GM18520 (cell line): ENCODE results near the gene RAD18.

Source experiments
- ATAC-seq: cut with Tn5 transposase; IDR thresholded peaks from one replicate; pipeline ENCODE4 v1.9.1; 2021; ENCODE audit not compliant: unreplicated experiment

RAD18 gene

DNA sequence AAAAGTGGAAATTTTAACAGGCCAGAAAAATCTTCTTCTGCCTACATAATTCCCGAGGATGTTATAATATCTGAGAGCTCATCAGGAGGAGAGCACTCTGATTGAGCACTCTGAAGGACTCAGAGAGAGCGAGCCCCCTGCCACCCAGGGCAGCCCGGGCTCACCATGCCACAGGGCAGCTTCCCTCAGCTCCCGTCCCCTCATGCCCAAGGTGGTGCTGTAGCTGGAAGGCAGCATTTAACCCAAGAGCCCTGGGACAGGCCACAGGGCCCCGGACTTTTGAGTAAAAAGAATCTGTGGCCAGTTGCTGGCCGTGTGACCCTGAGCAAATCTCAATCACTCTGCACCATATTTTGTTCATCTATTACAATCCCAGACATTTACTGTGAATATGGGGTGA is 23.5 kb upstream of the RAD18 start:
- ATAC-seq: no peak

GRCh38 chr3:8985876-8986275 is 22.6 kb upstream of the RAD18 start:
- ATAC-seq: no peak

DNA sequence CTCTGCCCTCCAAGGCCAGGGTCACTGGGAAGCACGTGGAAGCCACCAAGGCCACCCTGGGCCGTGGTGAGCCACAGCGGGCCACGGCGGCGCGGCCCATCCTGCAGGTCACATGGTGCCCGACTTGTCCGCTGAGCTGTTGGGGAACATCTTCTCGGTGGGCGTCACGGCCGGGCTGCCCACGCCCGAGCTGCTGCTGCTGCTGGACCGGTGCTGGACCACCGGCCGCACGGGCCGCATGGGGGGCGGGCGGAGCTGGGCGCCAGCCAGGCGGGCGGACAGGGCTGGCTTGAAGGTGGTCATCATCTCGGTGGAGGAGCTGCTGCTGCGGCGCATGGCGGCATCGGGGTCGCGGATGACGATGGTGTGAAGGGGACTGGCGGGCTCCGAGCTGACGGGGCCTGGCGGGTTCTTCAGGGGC is 22.1 kb upstream of the RAD18 start:
- ATAC-seq: no peak

- ATAC-seq: no peak
Measured at GRCh38 chr3:8984526-8984925, 21.3 kb upstream of the RAD18 start.

GRCh38 chr3:8984081-8984480 is 20.8 kb upstream of the RAD18 start:
- no peak for ATAC-seq

DNA sequence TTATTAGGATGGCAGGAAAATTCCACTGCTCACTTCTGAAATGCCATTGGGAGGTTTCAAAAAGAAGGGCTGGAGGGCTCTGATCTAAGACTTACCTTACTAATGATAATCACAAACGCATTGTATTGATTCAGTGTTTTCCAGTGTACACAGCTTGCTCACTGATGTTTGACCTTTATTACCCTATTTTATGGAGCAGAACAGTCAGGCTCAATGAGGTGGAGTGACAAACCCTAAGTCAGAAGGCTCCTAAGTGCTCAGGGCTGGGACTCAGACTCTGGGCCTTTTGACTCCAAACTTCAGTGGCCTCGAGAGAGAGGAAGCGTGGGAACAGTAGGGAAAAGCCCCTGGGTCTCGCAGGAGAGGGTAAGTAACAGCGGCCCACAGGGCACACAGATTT is 20.3 kb upstream of the RAD18 start:
- ATAC-seq: no peak

DNA sequence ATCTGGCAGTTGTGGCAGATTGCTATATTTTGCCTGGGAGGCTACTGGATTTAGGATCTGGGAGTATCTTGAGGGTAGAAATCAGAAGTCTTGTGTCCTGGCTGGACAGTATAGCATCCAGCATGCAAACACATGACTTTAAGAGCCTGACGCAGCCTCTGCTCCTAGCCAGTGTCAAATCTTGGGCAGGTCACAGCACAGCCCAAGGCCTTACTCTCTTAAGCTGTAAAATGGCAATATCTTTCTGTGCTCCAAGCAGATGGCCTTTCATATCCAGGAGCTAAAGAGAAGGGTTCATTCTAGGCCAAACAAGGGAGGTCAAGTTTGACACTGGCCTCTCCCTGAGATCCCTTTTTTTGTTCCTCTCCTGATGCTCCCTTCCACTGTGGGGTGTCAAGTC is 19.8 kb upstream of the RAD18 start:
- ATAC-seq: no peak

DNA sequence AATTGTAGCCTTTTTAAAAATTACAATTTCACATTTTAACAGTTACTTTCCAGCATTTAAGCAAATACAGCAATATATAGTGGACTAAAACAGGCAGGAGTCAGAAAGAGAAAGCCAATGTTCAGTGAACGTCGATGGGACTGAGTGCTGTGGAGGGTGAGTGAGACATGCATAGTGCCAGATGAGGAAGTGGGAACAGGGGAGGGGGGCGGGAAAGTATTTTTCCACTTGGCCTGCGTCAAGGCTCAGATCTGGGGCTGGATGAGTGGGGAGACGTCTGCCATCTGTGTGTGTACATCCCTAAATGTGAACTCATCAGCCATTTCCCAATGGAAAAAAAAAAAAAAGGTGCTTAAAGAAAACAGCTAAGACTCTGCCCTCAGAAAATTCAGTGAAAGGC is 19.2 kb upstream of the RAD18 start:
- no peak for ATAC-seq

DNA sequence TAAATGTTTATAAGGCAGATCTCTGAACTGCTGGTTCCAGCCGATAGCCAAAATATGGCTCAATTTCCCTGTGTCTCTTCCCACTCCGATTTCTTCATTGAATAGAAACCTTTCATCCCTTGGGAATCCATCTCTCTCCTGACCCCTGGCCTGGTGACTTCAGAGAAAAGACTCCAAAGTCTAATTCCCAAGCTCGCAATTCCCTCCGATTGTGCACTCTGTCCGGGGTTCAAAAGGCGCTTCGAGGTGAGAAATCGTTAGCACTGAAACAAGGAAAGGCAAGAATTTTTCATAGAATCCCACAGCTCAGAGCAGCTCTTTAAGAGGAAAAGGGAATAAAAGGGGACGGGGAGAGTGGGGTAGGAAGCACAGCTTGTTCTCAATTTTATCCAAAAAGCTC is 18.4 kb upstream of the RAD18 start:
- ATAC-seq: no peak

DNA sequence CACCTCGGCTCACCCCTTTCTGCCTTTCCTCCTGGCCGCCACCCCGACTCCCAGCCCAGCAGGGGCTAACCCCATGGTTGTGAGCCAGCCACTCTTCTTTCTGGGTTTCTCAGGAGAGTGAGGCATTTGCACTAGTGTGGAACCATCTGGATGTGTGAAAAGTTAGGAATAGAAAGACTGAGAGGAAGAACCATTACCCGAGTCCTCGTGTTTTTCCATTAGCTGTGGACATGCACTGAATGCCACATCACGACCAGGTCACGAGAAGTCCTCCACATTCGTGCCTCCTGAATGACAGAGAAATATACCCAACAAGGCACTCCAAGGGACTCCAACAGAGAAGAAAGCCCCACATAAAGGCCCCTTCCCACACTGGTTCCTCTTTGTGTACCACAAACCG is 18.0 kb upstream of the RAD18 start:
- no peak for ATAC-seq

GRCh38 chr3:8980756-8981257 is 17.5 kb upstream of the RAD18 start:
- no peak for ATAC-seq

DNA sequence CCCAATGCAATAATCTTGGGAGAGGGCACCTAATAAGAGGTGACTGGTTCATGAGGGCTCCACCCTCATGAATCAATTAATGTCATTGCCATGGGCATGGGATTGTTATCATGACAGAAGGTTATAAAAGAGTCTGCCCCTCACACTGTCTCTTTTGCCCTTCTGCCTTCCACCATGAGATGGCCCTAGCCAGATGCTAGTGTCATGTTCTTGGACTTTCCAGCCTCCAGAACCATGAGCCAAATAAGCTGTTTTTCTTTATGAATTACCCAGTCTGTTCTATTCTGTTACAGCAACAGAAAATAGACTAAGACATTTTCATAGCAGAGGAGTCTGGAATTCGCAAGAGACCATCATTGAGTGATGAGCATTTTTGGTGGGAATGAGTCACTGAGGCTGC is 16.0 kb upstream of the RAD18 start:
- no peak for ATAC-seq

DNA sequence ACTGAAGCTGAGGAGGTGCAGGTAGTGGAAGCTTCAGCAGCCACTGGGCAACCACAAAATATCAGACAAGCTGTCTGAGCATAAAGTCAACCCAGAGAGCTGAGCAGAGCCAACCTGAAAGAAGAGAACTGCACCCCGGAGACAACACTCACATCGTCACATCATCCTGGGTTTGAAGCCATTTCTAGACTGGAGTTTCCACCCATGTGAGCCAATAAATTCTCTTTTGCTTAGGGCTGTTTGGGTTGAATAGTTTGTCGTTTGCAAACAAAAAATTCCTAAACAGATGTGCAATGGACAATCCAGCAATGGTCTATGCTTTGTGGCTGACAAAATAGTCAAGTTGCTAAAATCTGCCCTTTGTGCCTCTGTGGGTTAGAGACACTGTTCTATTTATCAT is 15.3 kb upstream of the RAD18 start:
- ATAC-seq: no peak

- ATAC-seq: no peak
Measured at GRCh38 chr3:8976540-8977182, 13.4 kb upstream of the RAD18 start.

DNA sequence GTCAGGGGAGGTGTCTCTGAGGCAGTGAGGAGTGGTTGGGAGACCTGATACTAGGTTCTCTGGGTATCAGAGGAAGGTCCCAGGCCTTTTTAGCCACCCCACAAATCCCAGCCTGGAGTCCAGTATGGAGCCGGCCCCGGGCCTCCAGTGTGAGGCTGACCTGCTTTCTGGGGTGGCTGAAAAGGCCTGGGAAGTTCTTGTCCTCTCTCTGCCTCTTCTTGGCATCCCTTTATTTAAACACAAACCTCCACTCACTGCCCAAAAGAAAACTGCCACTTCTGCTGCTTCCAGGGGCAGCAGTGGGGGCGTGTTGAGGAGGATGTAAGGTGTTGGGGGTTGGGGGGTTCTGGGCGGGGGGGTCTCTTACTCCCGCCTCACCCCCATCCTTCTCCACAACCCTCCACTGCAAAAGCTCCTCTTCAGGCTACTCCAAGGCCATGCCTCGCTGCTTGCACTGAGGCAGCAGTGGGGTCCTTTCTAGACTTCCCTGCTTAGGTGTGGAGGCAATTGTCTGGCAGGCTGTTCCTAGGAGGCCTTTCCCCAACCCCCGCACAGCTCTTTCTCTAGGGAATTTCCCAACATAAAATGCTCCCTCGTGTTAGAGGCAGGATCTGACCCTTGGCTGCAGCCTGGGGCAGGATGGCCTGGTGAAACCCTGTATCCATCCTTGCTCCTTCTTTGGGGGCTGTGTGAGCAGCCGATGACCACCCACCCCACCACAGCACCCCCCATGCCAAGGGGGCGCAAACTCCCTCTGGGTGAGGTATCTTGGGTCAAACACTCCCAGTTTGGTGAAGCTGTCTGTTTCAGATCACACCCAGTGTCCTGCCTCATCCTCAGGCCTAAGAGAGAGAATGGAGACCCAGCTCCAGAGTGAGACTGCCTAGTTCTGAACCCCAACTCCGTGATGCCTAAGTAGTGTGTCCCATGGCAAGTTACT is 12.1 kb upstream of the RAD18 start:
- ATAC-seq: no peak

- no peak for ATAC-seq
Measured at GRCh38 chr3:8974458-8974857, 11.2 kb upstream of the RAD18 start.

DNA sequence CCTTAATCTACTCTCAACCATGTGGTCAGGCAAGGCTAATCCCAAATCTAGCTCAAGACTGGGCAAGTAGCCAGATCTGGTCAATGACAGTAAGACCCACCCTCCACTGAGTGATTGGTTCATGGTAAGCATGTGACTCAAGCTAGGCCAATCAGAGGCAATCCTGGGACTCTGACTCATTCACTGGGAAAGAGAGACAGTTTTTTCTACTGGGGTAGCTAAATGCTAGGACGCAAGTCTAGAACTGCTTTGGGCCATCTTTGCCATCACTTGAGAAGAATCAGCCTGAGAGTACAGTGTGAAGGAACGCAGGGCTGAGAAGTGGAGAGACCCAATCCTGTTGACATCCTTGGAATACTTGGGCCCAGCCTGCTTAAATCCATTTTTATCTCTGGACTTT is 9.4 kb upstream of the RAD18 start:
- ATAC-seq: no peak

DNA sequence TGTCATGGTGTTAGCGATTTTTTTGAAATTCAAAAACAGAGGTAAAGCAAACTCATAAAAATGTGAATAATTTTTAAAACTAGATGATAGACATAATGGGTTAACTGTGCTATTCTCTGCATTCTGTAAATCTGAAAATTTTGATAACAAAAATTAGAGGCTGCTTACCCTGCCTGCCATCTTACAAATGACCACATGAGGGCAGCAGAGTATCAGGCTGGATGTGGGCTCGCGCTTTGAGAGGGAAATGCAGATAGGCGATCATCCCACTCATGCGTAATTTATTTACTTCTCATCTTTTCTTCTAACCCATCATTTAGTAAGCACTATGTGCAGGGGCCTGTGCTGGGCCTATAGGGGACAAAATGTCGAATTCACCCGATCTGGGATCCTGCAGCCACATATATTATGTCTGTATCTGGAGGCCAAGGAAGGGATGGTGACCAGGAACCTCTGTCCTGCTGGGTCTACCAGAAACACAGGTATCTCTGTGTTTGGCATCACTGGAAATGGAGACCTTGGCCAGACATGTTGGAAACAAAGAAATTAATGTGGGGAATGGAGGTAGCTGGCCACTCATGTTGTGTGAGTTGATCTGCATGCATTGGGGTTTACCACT is 7.8 kb upstream of the RAD18 start:
- no peak for ATAC-seq

DNA sequence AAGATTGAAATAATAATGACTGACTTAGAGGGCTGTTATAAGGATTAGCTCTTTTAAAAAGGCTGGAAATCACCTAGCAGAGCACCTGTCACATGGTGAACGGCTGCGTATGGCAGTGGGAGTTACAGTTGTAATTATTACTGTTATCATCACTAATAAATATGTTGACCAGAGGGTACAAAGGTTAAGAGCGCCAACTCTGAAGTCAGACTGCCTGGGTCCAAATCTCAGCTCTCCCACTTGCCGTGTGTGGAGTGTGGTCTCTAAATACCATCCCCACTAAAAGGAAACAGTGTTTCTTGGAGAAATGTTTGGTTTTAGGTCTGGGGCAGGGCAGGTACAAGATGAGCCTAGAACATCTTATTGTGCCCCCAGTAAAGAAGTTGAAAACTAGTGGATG is 6.0 kb upstream of the RAD18 start:
- no peak for ATAC-seq

DNA sequence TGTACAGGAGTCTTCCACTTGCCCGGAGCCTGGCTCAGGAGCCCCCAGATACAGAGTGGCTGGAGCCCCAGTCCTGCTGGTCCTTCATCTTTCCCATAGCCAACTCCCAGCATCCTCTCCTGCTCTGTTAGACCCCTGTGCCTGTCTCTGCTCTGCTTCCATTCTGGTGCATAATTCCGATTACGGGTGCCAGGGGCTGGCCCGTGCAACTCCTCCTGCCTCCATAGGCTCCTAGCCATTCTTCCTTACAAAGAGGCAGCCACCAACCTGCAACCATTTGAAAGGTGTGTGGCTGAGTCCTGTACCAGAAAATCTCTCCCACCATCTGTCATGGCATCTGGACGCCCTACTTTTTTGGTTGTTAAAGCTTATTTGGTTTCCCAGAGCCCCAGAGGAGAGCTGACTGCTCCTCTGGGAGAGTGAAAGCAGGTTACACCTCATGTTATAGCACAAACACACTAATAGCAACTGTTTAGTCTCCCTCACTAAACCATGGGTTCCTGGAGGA is 5.2 kb upstream of the RAD18 start:
- no peak for ATAC-seq

DNA sequence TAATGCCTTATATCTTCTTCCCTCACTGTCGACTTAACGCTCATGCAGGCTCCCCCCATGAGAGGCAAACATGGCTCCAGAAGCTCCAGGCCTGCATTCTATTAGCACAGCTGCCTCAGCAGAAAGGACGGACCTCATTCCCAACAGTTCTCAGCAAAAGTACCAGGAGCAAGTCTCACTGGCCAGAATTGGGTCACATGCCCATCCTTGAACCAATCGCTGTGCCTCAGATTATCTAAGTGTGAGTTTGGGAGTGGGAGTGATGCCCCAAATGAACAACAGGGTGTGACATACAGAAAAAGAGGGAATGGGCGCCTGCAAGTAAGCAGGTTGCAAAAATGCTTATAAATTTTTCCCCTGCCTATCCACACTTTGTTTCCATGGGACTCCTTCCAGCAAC is 4.3 kb upstream of the RAD18 start:
- no peak for ATAC-seq
